IMR-90 (cell line): ENCODE data around the gene PLTP. TPM values are rescaled to one million over a fixed set of nuclear protein-coding genes. Genes with fewer than 3 reads are reported as not detected.

Source experiments
- ATAC-seq: fragments of 200-7000 bp; cut with Tn5 transposase; 2 replicates; pipeline ENCODE4 v1.9.1; 2020; ENCODE audit warnings: low read depth, mild to moderate bottlenecking, moderate library complexity
- BruUV-seq: library from RNA; stranded (reverse); fragments of 400-500 nt; replicated peaks from 2 replicates; lab custom pipeline; 2021; lab: Mats Ljungman, UMichigan
- CTCF ChIA-PET: fragments of 300-600 bp; formaldehyde crosslinking; extraction: SDS; loops from one replicate; lab custom pipeline; 2021; ENCODE audit warnings: antibody characterized with exemption; lab: Yijun Ruan, JAX
- POLR2A ChIA-PET: fragments of 300-600 bp; sonication (Branson Sonifier 250); formaldehyde crosslinking; loops from one replicate; lab custom pipeline; 2022; ENCODE audit warnings: antibody characterized with exemption; ENCODE audit not compliant: unreplicated experiment; lab: Charles Lee
- DNase-seq: peaks from one replicate; pipeline ENCODE4 v3.0.0; 2013
- H2AFZ ChIP-seq: replicated peaks from 2 replicates; pipeline ENCODE3; 2013; ENCODE audit warnings: low read length, mild to moderate bottlenecking; ENCODE audit not compliant: poor library complexity
- H2AK5ac ChIP-seq: 2 replicates; pipeline ENCODE4 v1.6.1; 2013; ENCODE audit warnings: low read depth, low read length, inconsistent platforms
- H2AK9ac ChIP-seq: replicated peaks from 2 replicates; pipeline ENCODE3; 2013; ENCODE audit warnings: mild to moderate bottlenecking, low read depth, low read length, moderate library complexity; ENCODE audit not compliant: poor library complexity
- H2BK120ac ChIP-seq: 2 replicates; pipeline ENCODE4 v1.6.1; 2013; ENCODE audit warnings: low read depth, low read length, inconsistent platforms
- H2BK15ac ChIP-seq: 3 replicates; pipeline ENCODE4 v1.6.1; 2013; ENCODE audit warnings: low read depth, low read length, inconsistent platforms
- H2BK20ac ChIP-seq: 2 replicates; pipeline ENCODE4 v1.6.1; 2013; ENCODE audit warnings: low read depth, mild to moderate bottlenecking, inconsistent platforms, low read length, moderate library complexity
- H2BK5ac ChIP-seq: 2 replicates; pipeline ENCODE4 v1.6.1; 2013; ENCODE audit warnings: mild to moderate bottlenecking, low read depth, low read length, inconsistent platforms; ENCODE audit not compliant: poor library complexity, severe bottlenecking
- H3K14ac ChIP-seq: replicated peaks from 2 replicates; pipeline ENCODE4 v1.6.1; 2013; ENCODE audit warnings: low read depth, low read length, inconsistent platforms
- H3K18ac ChIP-seq: 2 replicates; pipeline ENCODE4 v1.6.1; 2013; ENCODE audit warnings: low read depth, low read length, control low read depth
- H3K23ac ChIP-seq: 2 replicates; pipeline ENCODE4 v1.6.1; 2013; ENCODE audit warnings: low read depth, low read length, inconsistent platforms
- H3K27ac ChIP-seq: 2 replicates; pipeline ENCODE4 v1.5.1; 2013; ENCODE audit warnings: mild to moderate bottlenecking, control low read depth, low read length; ENCODE audit not compliant: insufficient read depth
- H3K27me3 ChIP-seq: 2 replicates; pipeline ENCODE4 v1.6.1; 2013; ENCODE audit warnings: low read length; ENCODE audit not compliant: control insufficient read depth, insufficient read depth
- H3K36me3 ChIP-seq: 2 replicates; pipeline ENCODE4 v1.6.1; 2013; ENCODE audit warnings: low read length, mixed read lengths; ENCODE audit not compliant: control insufficient read depth, insufficient read depth
- H3K4ac ChIP-seq: 2 replicates; pipeline ENCODE4 v1.6.1; 2013; ENCODE audit warnings: low read depth, low read length, inconsistent platforms
- H3K4me1 ChIP-seq: 2 replicates; pipeline ENCODE4 v1.6.1; 2013; ENCODE audit warnings: low read length, mixed read lengths; ENCODE audit not compliant: control insufficient read depth, insufficient read depth
- H3K4me2 ChIP-seq: 2 replicates; pipeline ENCODE4 v1.6.1; 2013; ENCODE audit warnings: low read depth, mild to moderate bottlenecking, control low read depth, low read length, moderate library complexity
- H3K4me3 ChIP-seq: 2 replicates; pipeline ENCODE4 v1.5.1; 2013; ENCODE audit warnings: low read depth, mild to moderate bottlenecking, control low read depth, low read length, moderate library complexity; ENCODE audit not compliant: insufficient read depth
- H3K56ac ChIP-seq: 2 replicates; pipeline ENCODE4 v1.6.1; 2013; ENCODE audit warnings: low read length, inconsistent platforms; ENCODE audit not compliant: insufficient read depth; ENCODE audit errors: extremely low read depth
- H3K79me1 ChIP-seq, 2 experiments: 2 replicates each; pipeline ENCODE4 v1.6.1; 2013; ENCODE audit warnings: low read length in 2 of 2, inconsistent platforms in 1 of 2, low read depth in 1 of 2
- H3K9ac ChIP-seq: 2 replicates; pipeline ENCODE4 v1.6.1; 2013; ENCODE audit warnings: low read depth, low read length, control low read depth
- H3K9me1 ChIP-seq: 2 replicates; pipeline ENCODE4 v1.6.1; 2013; ENCODE audit warnings: low read length, inconsistent platforms; ENCODE audit not compliant: insufficient read depth
- H3K9me3 ChIP-seq: 2 replicates; pipeline ENCODE4 v1.6.1; 2013; ENCODE audit warnings: low read length; ENCODE audit not compliant: control insufficient read depth, insufficient read depth
- H4K20me1 ChIP-seq: 2 replicates; pipeline ENCODE4 v1.6.1; 2013; ENCODE audit warnings: low read length, inconsistent platforms; ENCODE audit not compliant: insufficient read depth
- H4K5ac ChIP-seq: 2 replicates; pipeline ENCODE4 v1.6.1; 2013; ENCODE audit warnings: mild to moderate bottlenecking, low read depth, low read length, control low read depth
- H4K8ac ChIP-seq, 2 experiments: 2 replicates each; pipeline ENCODE4 v1.6.1; 2013; ENCODE audit warnings: low read depth in 2 of 2, low read length in 2 of 2, control low read depth in 1 of 2, inconsistent platforms in 1 of 2
- H4K91ac ChIP-seq: 2 replicates; pipeline ENCODE4 v1.6.1; 2013; ENCODE audit warnings: low read depth, low read length, inconsistent platforms; ENCODE audit not compliant: insufficient read depth
- BHLHE40 ChIP-seq: fragments of 150-350 bp; IDR thresholded peaks from 2 replicates; pipeline ENCODE4 v1.6.1; 2016; ENCODE audit warnings: mild to moderate bottlenecking, low read depth, low read length
- CEBPB ChIP-seq: IDR thresholded peaks from 2 replicates; pipeline ENCODE4 v1.6.1; 2012; ENCODE audit warnings: low read depth, low read length, improper control_type of control experiment
- CHD1 ChIP-seq: IDR thresholded peaks from 2 replicates; pipeline ENCODE4 v1.6.1; 2012; ENCODE audit warnings: low read depth, low read length, improper control_type of control experiment
- ELK1 ChIP-seq: fragments of 150-350 bp; IDR thresholded peaks from 2 replicates; pipeline ENCODE4 v1.6.1; 2016; ENCODE audit warnings: low read depth, mild to moderate bottlenecking, low read length, moderate library complexity, borderline replicate concordance
- FOS ChIP-seq: fragments of 150-350 bp; IDR thresholded peaks from 2 replicates; pipeline ENCODE4 v1.6.1; 2016; ENCODE audit warnings: low read depth, low read length
- MAFK ChIP-seq: IDR thresholded peaks from 2 replicates; pipeline ENCODE4 v1.6.1; 2012; ENCODE audit warnings: low read depth, low read length, improper control_type of control experiment
- MXI1 ChIP-seq: IDR thresholded peaks from 2 replicates; pipeline ENCODE4 v1.6.1; 2012; ENCODE audit warnings: low read depth, mild to moderate bottlenecking, low read length, moderate library complexity, borderline replicate concordance
- POLR2A ChIP-seq: IDR thresholded peaks from 2 replicates; pipeline ENCODE4 v1.6.1; 2012; ENCODE audit warnings: mild to moderate bottlenecking, low read depth, low read length
- WGBS, 2 experiments: methylation state at CpG; one replicate each; pipeline versions ENCODE4 v1.1.5 to v1.1.7; 2013; ENCODE audit warnings: missing lambda C conversion rate in 2 of 2; ENCODE audit not compliant: insufficient read length in 1 of 2; ENCODE audit errors: extremely low coverage in 2 of 2; 5-methylcytosine and 5-hydroxymethylcytosine counted together
- dilution Hi-C: fragments of 300-500 bp; cut with HindIII; formaldehyde crosslinking; loops from one replicate; pipeline ENCODE4 v1.14.3; 2018; ENCODE audit warnings: low sequenced_read_pairs; ENCODE audit not compliant: unreplicated experiment
- in situ Hi-C: fragments of 300-500 bp; cut with MboI; formaldehyde crosslinking; loops from 3 replicates; pipeline ENCODE4 v1.14.3; 2019; ENCODE audit warnings: low sequenced_read_pairs, inconsistent platforms, mixed read lengths
- intact Hi-C: fragments of 100-400 bp; cut with micrococcal nuclease; formaldehyde crosslinking; loops from 2 replicates; pipeline ENCODE4 v1.10.0; 2022
- polyA plus RNA-seq, 3 experiments: library from polyadenylated mRNA; depleted of rRNA; stranded (reverse); fragments of >200 nt; gene quantifications; 2 replicates each; pipeline ENCODE4 v1.2.3, GENCODE V29; 2012; ENCODE audit warnings: low replicate concordance in 1 of 3
- total RNA-seq: library from RNA; depleted of rRNA; stranded (reverse); fragments of >200 nt; gene quantifications from 2 replicates; pipeline ENCODE4 v1.2.3, GENCODE V29; 2012
- TF ChIP-seq, protein P1 (sequence below): fragments of 150-350 bp; IDR thresholded peaks from 2 replicates; pipeline ENCODE4 v1.6.1; 2017; ENCODE audit warnings: mild to moderate bottlenecking, antibody characterized with exemption, low read length, low read depth

The PLTP gene
- total and polyA plus RNA-seq, 2 of the 4 experiments (the other 2 are of a cell fraction) = 5.4 to 55.8 TPM

GRCh38 chr20:45894797-45895196 lies 17.2 kb downstream of the PLTP start:
- Histone ChIP-seq H4K20me1 (0 out of 2 replicates have a peak, but pooled peaks cover 8% of the 10 kb centered on the region), H3K4me1 (peaks cover 3% of the 10 kb centered on the region; the same call in 1 of the 2 replicates), H3K23ac (no peak overlapping the region), H4K8ac (no peak overlapping the region), H3K4ac (no peak overlapping the region), H3K56ac (no peak overlapping the region), H3K14ac (no peak overlapping the region), H4K91ac (no peak overlapping the region), H3K4me2 (no peak overlapping the region), H2BK15ac (no peak overlapping the region), H3K36me3 (peaks cover 54% of the 10 kb centered on the region), H3K4me3 (no peak overlapping the region), H3K79me1 (peaks cover 14 to 44% of the 10 kb centered on the region in 2 experiments), H4K5ac (no peak overlapping the region), H2BK120ac (no peak overlapping the region), H2BK20ac (no peak overlapping the region), H2AK9ac (no peak overlapping the region), H3K27me3 (no peaks in the 10 kb centered on the region), H3K9ac (no peak overlapping the region), H2AFZ (peak overlapping the region; percentile 5), H3K18ac (no peak overlapping the region), H3K9me3 (no peaks in the 10 kb centered on the region), H2BK5ac (no peak overlapping the region), H3K27ac (no peak overlapping the region), H2AK5ac (no peak overlapping the region), H3K9me1 (0 out of 2 replicates have a peak, but pooled peaks cover 2% of the 10 kb centered on the region)
- ChIA-PET CTCF (no interaction called here), POLR2A (no interaction called here)
- WGBS, 2 experiments = no CpG with 5 or more reads among the region's 12 CpGs
- DNase-seq (no peak), ATAC-seq (no peak)
- dilution Hi-C loops (no loop called here), in situ Hi-C loops (no loop called here), intact Hi-C loops (loop anchor here (5.0 kb wide), 1 partner anchor 78 kb away; the partner anchor contains the start of gene ZNF335)
- TF ChIP-seq POLR2A (no peak), BHLHE40 (no peak), FOS (no peak), ELK1 (no peak), CHD1 (no peak), CEBPB (no peak), MAFK (no peak), MXI1 (no peak)
- TF ChIP-seq, protein P1, sequence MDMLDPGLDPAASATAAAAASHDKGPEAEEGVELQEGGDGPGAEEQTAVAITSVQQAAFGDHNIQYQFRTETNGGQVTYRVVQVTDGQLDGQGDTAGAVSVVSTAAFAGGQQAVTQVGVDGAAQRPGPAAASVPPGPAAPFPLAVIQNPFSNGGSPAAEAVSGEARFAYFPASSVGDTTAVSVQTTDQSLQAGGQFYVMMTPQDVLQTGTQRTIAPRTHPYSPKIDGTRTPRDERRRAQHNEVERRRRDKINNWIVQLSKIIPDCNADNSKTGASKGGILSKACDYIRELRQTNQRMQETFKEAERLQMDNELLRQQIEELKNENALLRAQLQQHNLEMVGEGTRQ = no peak
- BruUV-seq = no TSS peak
